ENCODE data around the gene CNGA3.

CNGA3 gene

GRCh38 chr2:98438190-98439133 lies 92.2 kb downstream of the CNGA3 start:
- FAIRE-seq: no peak

GRCh38 chr2:98441706-98442450 lies 95.6 kb downstream of the CNGA3 start:
- FAIRE-seq: no peak
- no peak for DNase-seq (ENCODE audit: low spot score)

More at GRCh38 chr2:98438190-98439133, 92.2 kb downstream of the CNGA3 start:
- DNase-seq (ENCODE audit: low spot score): no peak

- DNase-seq (ENCODE audit: low spot score): no peak
- FAIRE-seq: no peak
Observed at GRCh38 chr2:98442488-98442887, 96.2 kb downstream of the CNGA3 start.

GRCh38 chr2:98444436-98445176 lies 98.3 kb downstream of the CNGA3 start, which contains the start of gene INPP4A:
Gene INPP4A (plus strand): TSS chr2:98444858. CDS start chr2:98520049, 75,191 bp downstream.
- FAIRE-seq: peak; percentile 52
- peak; percentile 97 for DNase-seq (ENCODE audit: low spot score)

- no peak for DNase-seq (ENCODE audit: low spot score)
Observed at GRCh38 chr2:98445177-98445682, 99.0 kb downstream of the CNGA3 start.

GRCh38 chr2:98445683-98446581 lies 99.7 kb downstream of the CNGA3 start:
- peak; percentile 37 for FAIRE-seq
- DNase-seq (ENCODE audit: low spot score): no peak

More at GRCh38 chr2:98445177-98445682, 99.0 kb downstream of the CNGA3 start:
- no peak for FAIRE-seq

- no peak for DNase-seq (ENCODE audit: low spot score)
- no peak for FAIRE-seq
Observed at GRCh38 chr2:98446850-98447249, 100.6 kb downstream of the CNGA3 start.

Measured in urothelium cell line (cell line).